ENCODE measurements around the gene HLA-C.
"Not testable (repeated sequence)": the region's sequence is repeated elsewhere in the genome, so short reads cannot be mapped to it uniquely, and the experiment has no call there.

The HLA-C gene

GRCh38 chr6:31252625-31253024, 19.3 kb downstream of the HLA-C start:
- peaks cover 11% of the 10 kb centered on the region for H3K36me3 Mint-ChIP-seq
- no peak overlapping the region for H3K27ac Mint-ChIP-seq
- H3K4me1 Mint-ChIP-seq (ENCODE audit: low read depth), result peaks cover 2% of the 10 kb centered on the region
- H3K9me3 Mint-ChIP-seq (ENCODE audit: low read depth), result peaks cover 11% of the 10 kb centered on the region
- peaks cover under 1% of the 10 kb centered on the region for H3K27me3 Mint-ChIP-seq
- H3K4me3 Mint-ChIP-seq, result no peak overlapping the region

- Mint-ChIP-seq H3K4me3 (no peak overlapping the region), H3K4me1 (ENCODE audit: low read depth) (peaks cover 2% of the 10 kb centered on the region), H3K9me3 (ENCODE audit: low read depth) (peaks cover 24% of the 10 kb centered on the region), H3K36me3 (peaks cover 19% of the 10 kb centered on the region), H3K27me3 (peaks cover 3% of the 10 kb centered on the region), H3K27ac (no peak overlapping the region)
These were observed 20.6 kb downstream of the HLA-C start for GRCh38 chr6:31251261-31251660.

- peaks cover 24% of the 10 kb centered on the region for H3K9me3 Mint-ChIP-seq (ENCODE audit: low read depth)
- no peak overlapping the region for H3K27ac Mint-ChIP-seq
- peaks cover 3% of the 10 kb centered on the region for H3K4me1 Mint-ChIP-seq (ENCODE audit: low read depth)
- no peak overlapping the region for H3K4me3 Mint-ChIP-seq
- H3K27me3 Mint-ChIP-seq, result peaks cover 3% of the 10 kb centered on the region
- peaks cover 19% of the 10 kb centered on the region for H3K36me3 Mint-ChIP-seq
These were observed 22.7 kb downstream of the HLA-C start for GRCh38 chr6:31249184-31249583.

- H3K27ac Mint-ChIP-seq, result no peak overlapping the region
- H3K4me1 Mint-ChIP-seq (ENCODE audit: low read depth), result peaks cover 10% of the 10 kb centered on the region
- H3K36me3 Mint-ChIP-seq, result peaks cover 19% of the 10 kb centered on the region
- H3K27me3 Mint-ChIP-seq, result peaks cover 3% of the 10 kb centered on the region
- peaks cover 24% of the 10 kb centered on the region for H3K9me3 Mint-ChIP-seq (ENCODE audit: low read depth)
- H3K4me3 Mint-ChIP-seq, result no peak overlapping the region
These were observed 24.1 kb downstream of the HLA-C start for GRCh38 chr6:31247813-31248212.

GRCh38 chr6:31246051-31246521, 25.8 kb downstream of the HLA-C start:
- H3K27ac Mint-ChIP-seq, result no peak overlapping the region
- H3K36me3 Mint-ChIP-seq, result peaks cover 19% of the 10 kb centered on the region
- H3K27me3 Mint-ChIP-seq, result peaks cover 3% of the 10 kb centered on the region
- H3K4me1 Mint-ChIP-seq (ENCODE audit: low read depth), result peaks cover 12% of the 10 kb centered on the region
- peaks cover 24% of the 10 kb centered on the region for H3K9me3 Mint-ChIP-seq (ENCODE audit: low read depth)
- H3K4me3 Mint-ChIP-seq, result no peak overlapping the region

- no peak overlapping the region for H3K27ac Mint-ChIP-seq
- H3K4me1 Mint-ChIP-seq (ENCODE audit: low read depth), result peaks cover 12% of the 10 kb centered on the region
- H3K9me3 Mint-ChIP-seq (ENCODE audit: low read depth), result peaks cover 21% of the 10 kb centered on the region
- H3K27me3 Mint-ChIP-seq, result peaks cover 3% of the 10 kb centered on the region
- H3K36me3 Mint-ChIP-seq, result peaks cover 16% of the 10 kb centered on the region
- no peak overlapping the region for H3K4me3 Mint-ChIP-seq
These were observed 28.4 kb downstream of the HLA-C start for GRCh38 chr6:31243508-31243907.

- no peak overlapping the region for H3K4me3 Mint-ChIP-seq
- H3K27me3 Mint-ChIP-seq, result no peaks in the 10 kb centered on the region
- no peaks in the 10 kb centered on the region for H3K9me3 Mint-ChIP-seq (ENCODE audit: low read depth)
- H3K36me3 Mint-ChIP-seq, result no peaks in the 10 kb centered on the region
- H3K27ac Mint-ChIP-seq, result no peak overlapping the region
- peaks cover 8% of the 10 kb centered on the region for H3K4me1 Mint-ChIP-seq (ENCODE audit: low read depth)
These were observed 32.0 kb downstream of the HLA-C start for GRCh38 chr6:31239854-31240253.

- H3K36me3 Mint-ChIP-seq; H3K4me1 Mint-ChIP-seq (ENCODE audit: low read depth); H3K27me3 Mint-ChIP-seq; H3K27ac Mint-ChIP-seq; H3K9me3 Mint-ChIP-seq (ENCODE audit: low read depth); H3K4me3 Mint-ChIP-seq: not testable (repeated sequence)
These were observed 37.8 kb downstream of the HLA-C start for GRCh38 chr6:31234101-31234500.

GRCh38 chr6:31228476-31228875, 43.4 kb downstream of the HLA-C start:
- peaks cover 2% of the 10 kb centered on the region for H3K27me3 Mint-ChIP-seq
- no peak overlapping the region for H3K4me3 Mint-ChIP-seq
- no peak overlapping the region for H3K27ac Mint-ChIP-seq
- H3K36me3 Mint-ChIP-seq, result peaks cover 3% of the 10 kb centered on the region
- H3K4me1 Mint-ChIP-seq (ENCODE audit: low read depth), result no peaks in the 10 kb centered on the region
- H3K9me3 Mint-ChIP-seq (ENCODE audit: low read depth), result no peaks in the 10 kb centered on the region

GRCh38 chr6:31227143-31227542, 44.7 kb downstream of the HLA-C start:
- peaks cover 3% of the 10 kb centered on the region for H3K36me3 Mint-ChIP-seq
- H3K27me3 Mint-ChIP-seq, result no peaks in the 10 kb centered on the region
- no peak overlapping the region for H3K4me3 Mint-ChIP-seq
- no peaks in the 10 kb centered on the region for H3K4me1 Mint-ChIP-seq (ENCODE audit: low read depth)
- H3K9me3 Mint-ChIP-seq (ENCODE audit: low read depth), result no peaks in the 10 kb centered on the region
- no peak overlapping the region for H3K27ac Mint-ChIP-seq

GRCh38 chr6:31225735-31226134, 46.2 kb downstream of the HLA-C start:
- Mint-ChIP-seq H3K4me1 (ENCODE audit: low read depth) (no peaks in the 10 kb centered on the region), H3K27me3 (no peaks in the 10 kb centered on the region), H3K27ac (no peak overlapping the region), H3K4me3 (no peak overlapping the region), H3K9me3 (ENCODE audit: low read depth) (no peaks in the 10 kb centered on the region), H3K36me3 (peaks cover 3% of the 10 kb centered on the region)

- H3K36me3 Mint-ChIP-seq, result no peaks in the 10 kb centered on the region
- H3K4me3 Mint-ChIP-seq, result no peak overlapping the region
- H3K27me3 Mint-ChIP-seq, result no peaks in the 10 kb centered on the region
- H3K9me3 Mint-ChIP-seq (ENCODE audit: low read depth), result no peaks in the 10 kb centered on the region
- no peak overlapping the region for H3K27ac Mint-ChIP-seq
- no peaks in the 10 kb centered on the region for H3K4me1 Mint-ChIP-seq (ENCODE audit: low read depth)
These were observed 49.4 kb downstream of the HLA-C start for GRCh38 chr6:31222496-31222895.

All from activated naive CD8-positive, alpha-beta T cell (primary cell).